Mucosa of rectum (tissue), 2 donors: Measurements from ENCODE around the gene APBB2.

Experiments used
- H3K27ac ChIP-seq, 2 donors: one replicate each; pipeline ENCODE4 v1.7.0; 2013; ENCODE audit warnings: inconsistent platforms in 2 of 2, low read depth in 2 of 2, low read length in 2 of 2
- H3K27me3 ChIP-seq, 2 donors: one replicate each; pipeline ENCODE4 v1.7.0; 2013; ENCODE audit warnings: low read length in 2 of 2; ENCODE audit not compliant: control insufficient read depth in 2 of 2, insufficient read depth in 2 of 2
- H3K36me3 ChIP-seq, 2 donors: one replicate each; pipeline ENCODE4 v1.7.0; 2013; ENCODE audit warnings: low read length in 2 of 2; ENCODE audit not compliant: control insufficient read depth in 2 of 2, insufficient read depth in 2 of 2
- H3K4me1 ChIP-seq, 2 donors: one replicate each; pipeline ENCODE4 v1.7.0; 2013; ENCODE audit warnings: low read length in 2 of 2, mild to moderate bottlenecking in 1 of 2; ENCODE audit not compliant: control insufficient read depth in 2 of 2, insufficient read depth in 2 of 2
- H3K4me3 ChIP-seq, 2 donors: one replicate each; pipeline ENCODE4 v1.7.0; 2013; ENCODE audit warnings: low read length in 2 of 2
- H3K9ac ChIP-seq, 2 donors: one replicate each; pipeline ENCODE4 v1.7.0; 2013; ENCODE audit warnings: low read length in 2 of 2, low read depth in 1 of 2, mild to moderate bottlenecking in 1 of 2
- H3K9me3 ChIP-seq, 2 donors: one replicate each; pipeline ENCODE4 v1.7.0; 2013; ENCODE audit warnings: low read length in 2 of 2; ENCODE audit not compliant: control insufficient read depth in 2 of 2
- donor health status: healthy.
- donor health status: Normal muscosa, but diverticular disease.

The APBB2 gene

DNA sequence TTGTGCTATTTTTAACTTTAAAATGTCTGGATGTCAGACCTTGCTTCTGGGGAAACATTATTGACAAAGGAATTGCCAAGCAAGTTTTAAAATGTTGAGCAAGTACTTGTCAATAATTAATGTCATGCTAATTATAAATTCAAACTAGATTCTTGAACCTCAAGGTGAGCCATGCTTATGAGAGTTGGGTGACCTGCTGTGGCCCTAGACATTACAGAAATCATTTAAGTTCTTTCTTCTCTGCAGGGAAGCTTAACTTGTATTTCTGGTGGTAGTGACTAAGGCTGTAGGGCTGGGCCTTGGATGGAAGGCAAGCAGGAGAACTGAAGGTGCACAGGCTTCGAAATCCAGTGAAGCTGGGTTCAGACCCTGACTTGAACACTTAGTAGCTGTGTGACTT, 27.6 kb upstream of the APBB2 start:
- no peaks in the 10 kb centered on the region for H3K9me3 ChIP-seq
- no peaks in the 10 kb centered on the region for H3K27me3 ChIP-seq
- H3K4me3 ChIP-seq: no peak overlapping the region
- no peaks in the 10 kb centered on the region for H3K36me3 ChIP-seq
- H3K27ac ChIP-seq: no peak overlapping the region
- H3K4me1 ChIP-seq: no peaks in the 10 kb centered on the region
- no peak overlapping the region for H3K9ac ChIP-seq

GRCh38 chr4:41236508-41236907, 22.2 kb upstream of the APBB2 start:
- H3K4me1 ChIP-seq: no peaks in the 10 kb centered on the region
- H3K27me3 ChIP-seq: no peaks in the 10 kb centered on the region

DNA sequence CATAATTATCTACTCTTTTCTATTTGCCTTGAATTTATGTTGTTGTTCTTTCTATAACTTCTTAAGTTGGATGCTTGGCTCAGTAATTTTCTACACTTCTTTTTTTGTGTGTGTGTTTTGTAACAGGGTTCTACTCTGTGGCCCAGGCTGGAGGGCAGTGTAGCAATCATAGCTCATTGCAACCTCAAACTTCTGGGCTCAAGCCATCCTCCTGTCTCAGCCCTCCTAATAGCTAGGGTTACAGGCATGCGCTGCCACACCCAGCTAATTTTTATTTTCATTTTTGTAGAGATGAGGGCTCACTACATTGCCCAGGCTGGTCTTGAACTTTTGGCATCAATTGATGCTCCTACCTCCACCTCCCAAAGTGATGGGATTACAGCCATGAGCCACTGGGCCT, 21.7 kb upstream of the APBB2 start:
- H3K27ac ChIP-seq: no peak overlapping the region
- no peak overlapping the region for H3K9ac ChIP-seq
- H3K9me3 ChIP-seq: no peaks in the 10 kb centered on the region
- H3K4me3 ChIP-seq: no peak overlapping the region
- no peaks in the 10 kb centered on the region for H3K27me3 ChIP-seq
- no peaks in the 10 kb centered on the region for H3K4me1 ChIP-seq
- H3K36me3 ChIP-seq: no peaks in the 10 kb centered on the region

More at GRCh38 chr4:41236508-41236907, 22.2 kb upstream of the APBB2 start:
- H3K9ac ChIP-seq: no peak overlapping the region
- H3K9me3 ChIP-seq: no peaks in the 10 kb centered on the region
- no peaks in the 10 kb centered on the region for H3K36me3 ChIP-seq
- H3K27ac ChIP-seq: no peak overlapping the region
- no peak overlapping the region for H3K4me3 ChIP-seq

DNA sequence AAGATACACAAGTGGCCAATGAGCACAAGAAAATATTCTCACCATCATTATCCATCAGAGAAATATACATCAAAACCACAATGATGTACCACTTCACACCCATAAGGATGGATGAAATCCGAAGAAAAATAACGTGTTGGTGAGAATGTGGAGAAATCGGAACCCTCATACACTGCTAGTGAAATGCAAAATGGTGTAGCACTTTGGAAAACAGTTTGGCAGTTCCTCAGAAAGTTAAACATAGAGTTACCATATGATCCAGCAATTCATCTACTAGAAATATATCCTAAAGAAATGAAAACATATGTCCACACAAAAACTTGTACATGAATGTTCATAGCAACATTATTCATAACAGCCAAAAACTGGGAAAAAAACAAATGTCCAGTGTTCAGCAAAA, 18.5 kb upstream of the APBB2 start:
- Histone ChIP-seq H3K27me3 (no peaks in the 10 kb centered on the region), H3K9ac (no peak overlapping the region)

DNA sequence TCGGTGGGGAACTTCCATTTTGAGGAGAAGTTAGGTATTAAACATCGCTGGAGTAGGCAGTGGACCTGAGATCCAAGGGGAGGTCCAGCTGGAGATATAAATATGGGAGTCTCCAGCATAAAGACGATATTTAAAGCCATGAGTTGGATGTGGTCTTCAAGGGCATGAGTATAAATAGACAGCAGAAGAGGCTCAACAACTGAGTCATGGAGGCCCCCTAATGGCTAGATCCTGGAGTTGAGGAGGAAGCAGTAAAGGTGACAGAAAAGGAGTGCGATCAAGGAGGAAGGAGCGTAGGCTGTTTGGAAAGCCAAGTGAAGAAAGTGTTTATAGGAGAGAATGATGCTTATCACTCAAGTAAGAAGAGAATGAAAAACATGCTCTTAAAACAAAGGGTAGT, 18.1 kb upstream of the APBB2 start:
- H3K27ac ChIP-seq: no peak overlapping the region
- H3K4me1 ChIP-seq: no peaks in the 10 kb centered on the region
- no peak overlapping the region for H3K4me3 ChIP-seq
- no peaks in the 10 kb centered on the region for H3K9me3 ChIP-seq
- H3K36me3 ChIP-seq: no peaks in the 10 kb centered on the region
- H3K9ac ChIP-seq: no peak overlapping the region
- H3K27me3 ChIP-seq: no peaks in the 10 kb centered on the region

More for the DNA sequence above, 18.5 kb upstream of the APBB2 start:
- H3K27ac ChIP-seq: no peak overlapping the region
- H3K4me1 ChIP-seq: no peaks in the 10 kb centered on the region
- H3K36me3 ChIP-seq: no peaks in the 10 kb centered on the region
- H3K4me3 ChIP-seq: no peak overlapping the region
- H3K9me3 ChIP-seq: no peaks in the 10 kb centered on the region

GRCh38 chr4:41227902-41228301, 13.6 kb upstream of the APBB2 start:
- Histone ChIP-seq H3K9ac (no peak overlapping the region), H3K4me1 (no peaks in the 10 kb centered on the region), H3K9me3 (no peaks in the 10 kb centered on the region), H3K4me3 (no peak overlapping the region), H3K36me3 (no peaks in the 10 kb centered on the region), H3K27me3 (no peaks in the 10 kb centered on the region), H3K27ac (no peak overlapping the region)

GRCh38 chr4:41221850-41222645, 7.7 kb upstream of the APBB2 start:
- Histone ChIP-seq H3K4me3 (no peak overlapping the region), H3K4me1 (no peaks in the 10 kb centered on the region), H3K9me3 (no peaks in the 10 kb centered on the region), H3K27ac (no peak overlapping the region), H3K27me3 (no peaks in the 10 kb centered on the region), H3K9ac (no peak overlapping the region), H3K36me3 (no peaks in the 10 kb centered on the region)

GRCh38 chr4:41219421-41219950, 5.1 kb upstream of the APBB2 start:
- Histone ChIP-seq H3K36me3 (no peaks in the 10 kb centered on the region), H3K4me3 (no peak overlapping the region), H3K9ac (no peak overlapping the region), H3K27me3 (no peaks in the 10 kb centered on the region), H3K27ac (no peak overlapping the region), H3K9me3 (no peaks in the 10 kb centered on the region), H3K4me1 (peaks cover 6 to 7% of the 10 kb centered on the region in 2 donors)

- no peak overlapping the region for H3K27ac ChIP-seq
- no peak overlapping the region for H3K9ac ChIP-seq
- H3K4me1 ChIP-seq: peaks cover 6 to 7% of the 10 kb centered on the region in 2 donors
- no peak overlapping the region for H3K4me3 ChIP-seq
- no peaks in the 10 kb centered on the region for H3K36me3 ChIP-seq
- no peaks in the 10 kb centered on the region for H3K27me3 ChIP-seq
- H3K9me3 ChIP-seq: no peaks in the 10 kb centered on the region
Observed at GRCh38 chr4:41218703-41219102, 4.4 kb upstream of the APBB2 start.

GRCh38 chr4:41217374-41217773, 3.0 kb upstream of the APBB2 start:
- Histone ChIP-seq H3K4me3 (no peak overlapping the region), H3K4me1 (peaks cover 11 to 13% of the 10 kb centered on the region in 2 donors), H3K27me3 (no peaks in the 10 kb centered on the region), H3K9ac (no peak overlapping the region), H3K36me3 (no peaks in the 10 kb centered on the region), H3K27ac (no peak overlapping the region), H3K9me3 (no peaks in the 10 kb centered on the region)
